Sigmoid colon (tissue), 7 donors: ENCODE data around the gene INAFM2. TPM values are rescaled to one million over a fixed set of nuclear protein-coding genes. Genes with fewer than 3 reads are reported as not detected.

ENCODE experiments used
- DNase-seq: peaks from one replicate; pipeline ENCODE4 v3.0.0-alpha.2; 2019
- H3K27ac ChIP-seq, 4 donors: fragments of 200-600 bp; sonication (generic); one replicate each; pipeline ENCODE4 v1.5.1; 2016 to 2019; ENCODE audit warnings: mild to moderate bottlenecking in 1 of 4
- H3K27me3 ChIP-seq, 3 donors: fragments of 200-600 bp; sonication (generic); one replicate each; pipeline ENCODE4 v1.5.1; 2019; ENCODE audit warnings: mild to moderate bottlenecking in 1 of 3
- H3K36me3 ChIP-seq, 4 donors: fragments of 200-600 bp; sonication (generic); one replicate each; pipeline ENCODE4 v1.5.1; 2016 to 2019
- H3K4me1 ChIP-seq, 4 donors: fragments of 200-600 bp; sonication (generic); one replicate each; pipeline ENCODE4 v1.5.1; 2017 to 2019
- H3K4me3 ChIP-seq, 4 donors: fragments of 200-600 bp; sonication (generic); one replicate each; pipeline ENCODE4 v1.5.1; 2017 to 2019; ENCODE audit warnings: mild to moderate bottlenecking in 2 of 4, moderate library complexity in 1 of 4
- H3K9me3 ChIP-seq, 4 donors: fragments of 200-600 bp in 3 of 4; sonication (generic) in 3 of 4; one replicate each; pipeline versions ENCODE4 v1.5.1 to v1.6.1; 2013 to 2019
- CTCF ChIP-seq, 4 experiments: fragments of 450-650 bp in 3 of 4; fragments of 200-600 bp in 1 of 4; IDR thresholded peaks; one replicate each; pipeline ENCODE4 v1.5.1; 2016 to 2019; ENCODE audit warnings: antibody characterized with exemption in 4 of 4, mild to moderate bottlenecking in 3 of 4, moderate library complexity in 2 of 4
- EP300 ChIP-seq, 4 donors: sonication (generic); formaldehyde crosslinking; IDR thresholded peaks; one replicate each; pipeline ENCODE4 v1.6.1; 2017; ENCODE audit warnings: antibody characterized with exemption in 4 of 4
- POLR2A ChIP-seq, 2 donors: fragments of 450-650 bp; IDR thresholded peaks; one replicate each; pipeline ENCODE4 v1.6.1; 2016; ENCODE audit warnings: antibody characterized with exemption in 2 of 2, mild to moderate bottlenecking in 2 of 2, moderate library complexity in 2 of 2
- POLR2AphosphoS5 ChIP-seq, 4 donors: sonication (generic); formaldehyde crosslinking; IDR thresholded peaks; one replicate each; pipeline ENCODE4 v1.6.1; 2017; ENCODE audit warnings: antibody characterized with exemption in 4 of 4
- WGBS, 2 donors: extraction: QIAGEN DNeasy Blood & Tissue Kit; methylation state at CpG; one replicate each; pipeline ENCODE4 v1.1.7; 2013; 5-methylcytosine and 5-hydroxymethylcytosine counted together
- intact Hi-C: fragments of 100-400 bp; cut with DNase I; formaldehyde crosslinking; loops from one replicate; pipeline ENCODE4 v1.15.1; 2023
- polyA plus RNA-seq, 3 donors: library from polyadenylated mRNA; stranded (reverse); fragments of 200-250 nt; gene quantifications; one replicate each; pipeline ENCODE4 v1.2.3, GENCODE V29; 2013
- total RNA-seq, 4 donors: library from RNA; depleted of rRNA; stranded (reverse); fragments of >200 nt; gene quantifications; one replicate each; pipeline ENCODE4 v1.1.0, GENCODE V29; 2016
- donor health status: healthy with polysubstance abuse.
- donor health status: Bipolar disorder and iron deficiency.
- donor health status: healthy.

Gene INAFM2
- total and polyA plus RNA-seq, 7 donors = 6.6 to 63.1 (median 41.0) TPM

DNA sequence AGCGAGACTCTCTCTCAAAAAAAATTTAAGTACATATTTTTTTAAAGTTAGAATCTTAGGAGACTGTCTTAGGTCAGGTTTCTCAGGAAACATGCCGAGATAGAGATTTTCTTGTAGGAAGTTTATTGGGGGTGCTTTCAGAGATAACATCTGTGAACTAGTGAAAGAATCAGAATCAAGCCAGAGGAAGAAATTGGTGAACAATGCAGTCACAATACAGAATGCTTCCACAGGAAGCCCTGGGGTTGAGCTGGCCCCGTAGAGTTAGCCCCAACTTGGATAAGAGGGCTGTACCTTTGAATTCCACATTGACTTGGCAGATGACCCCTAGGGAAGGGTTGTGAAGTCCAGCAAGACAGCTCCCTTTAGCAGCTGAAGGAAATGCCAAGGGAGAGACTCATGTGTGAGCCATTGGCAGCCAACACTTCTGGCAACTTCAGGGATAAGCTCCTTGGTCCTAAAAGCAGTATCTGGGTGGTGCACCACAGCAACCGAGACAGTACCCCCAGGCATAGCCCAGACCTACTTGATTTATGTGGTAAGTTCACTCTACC is 8.7 kb upstream of the INAFM2 start:
- no peaks in the 10 kb centered on the region for H3K4me1 ChIP-seq
- no peaks in the 10 kb centered on the region for H3K9me3 ChIP-seq
- H3K27ac ChIP-seq = no peak overlapping the region
- 76 to 85% methylated on average over 4 of the region's 4 CpGs for WGBS, 2 donors
- no peak overlapping the region for H3K4me3 ChIP-seq
- TF ChIP-seq CTCF (IDR thresholded peaks at IDR 0.05) = no peak
- no peak for TF ChIP-seq EP300 (IDR thresholded peaks at IDR 0.05)
- no peak for TF ChIP-seq POLR2AphosphoS5 (IDR thresholded peaks at IDR 0.05)
- no peak for TF ChIP-seq POLR2A (IDR thresholded peaks at IDR 0.05)
- H3K27me3 ChIP-seq = no peaks in the 10 kb centered on the region
- intact Hi-C loops = no loop called here
- DNase-seq = no peak
- no peaks in the 10 kb centered on the region for H3K36me3 ChIP-seq

DNA sequence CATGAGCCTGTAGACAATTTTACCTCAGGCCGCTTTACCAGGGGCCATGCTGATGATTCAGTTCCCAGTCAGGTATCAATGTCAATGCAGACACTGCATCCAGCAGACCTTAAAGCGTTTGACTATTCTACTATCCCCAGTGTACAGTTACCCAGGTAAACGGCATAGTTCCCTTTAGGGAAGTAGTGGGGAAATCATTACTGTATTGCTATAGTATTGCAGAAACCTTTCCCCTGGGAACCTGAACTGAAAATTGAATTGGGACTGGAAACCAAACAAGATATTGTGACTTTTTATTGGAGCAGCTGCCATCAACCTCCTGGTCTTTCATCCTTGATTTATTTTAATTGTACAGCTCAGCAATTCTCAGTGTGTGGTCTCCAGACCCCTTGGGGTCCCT is 6.6 kb upstream of the INAFM2 start:
- Histone ChIP-seq H3K9me3 (no peaks in the 10 kb centered on the region), H3K36me3 (no peaks in the 10 kb centered on the region), H3K27me3 (no peaks in the 10 kb centered on the region), H3K27ac (no peak overlapping the region), H3K4me3 (no peak overlapping the region), H3K4me1 (peaks cover 0 to 11% (median 6%) of the 10 kb centered on the region in 4 donors)
- WGBS, 2 donors = 77 to 81% methylated on average over 3 of the region's 3 CpGs
- intact Hi-C loops = no loop called here
- no peak for DNase-seq
- TF ChIP-seq POLR2A (IDR thresholded peaks at IDR 0.05) (no peak), EP300 (IDR thresholded peaks at IDR 0.05) (no peak), CTCF (IDR thresholded peaks at IDR 0.05) (no peak), POLR2AphosphoS5 (IDR thresholded peaks at IDR 0.05) (no peak)

DNA sequence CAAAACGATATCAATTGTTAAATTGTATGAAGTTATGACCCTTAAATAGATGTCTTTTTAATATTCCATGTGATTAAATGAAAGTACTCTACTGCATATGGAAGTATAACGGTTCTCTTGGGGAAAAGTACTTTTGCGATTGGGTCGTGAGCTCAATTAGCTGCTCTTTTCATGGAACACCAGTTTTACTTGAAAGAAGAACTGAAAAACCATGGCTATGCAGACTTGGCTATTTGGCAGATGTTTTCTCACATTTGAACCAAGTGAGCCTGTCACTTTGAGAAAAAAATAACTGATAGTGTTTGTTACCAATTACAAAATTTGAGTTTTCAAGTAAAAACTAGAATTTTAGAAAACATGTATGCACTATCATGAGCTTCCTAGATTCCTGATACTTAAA is 5.9 kb upstream of the INAFM2 start:
- no peak for TF ChIP-seq POLR2A (IDR thresholded peaks at IDR 0.05)
- no peak for TF ChIP-seq POLR2AphosphoS5 (IDR thresholded peaks at IDR 0.05)
- TF ChIP-seq CTCF (IDR thresholded peaks at IDR 0.05) = no peak
- TF ChIP-seq EP300 (IDR thresholded peaks at IDR 0.05) = no peak
- Histone ChIP-seq H3K36me3 (no peaks in the 10 kb centered on the region), H3K4me1 (peaks cover 0 to 17% (median 12%) of the 10 kb centered on the region in 4 donors), H3K4me3 (no peak overlapping the region), H3K27ac (no peak overlapping the region), H3K9me3 (no peaks in the 10 kb centered on the region), H3K27me3 (no peaks in the 10 kb centered on the region)
- WGBS, 2 donors = 70 to 81% methylated on average over 4 of the region's 4 CpGs
- DNase-seq = no peak
- intact Hi-C loops = no loop called here

- H3K4me1 ChIP-seq = peaks cover 0 to 36% (median 25%) of the 10 kb centered on the region in 4 donors
- H3K27me3 ChIP-seq = no peaks in the 10 kb centered on the region
- no peak overlapping the region for H3K4me3 ChIP-seq
- intact Hi-C loops = loop anchor here (2.0 to 5.0 kb wide), 4 partner anchors 46 to 228 kb away; partner anchors contain the start of gene IVD
- no peak for DNase-seq
- peak overlapping the region in 1 of 4 donors; percentile 97 for H3K27ac ChIP-seq
- 94 to 95% methylated on average over 1 of the region's 1 CpG for WGBS, 2 donors
- H3K9me3 ChIP-seq = no peaks in the 10 kb centered on the region
- TF ChIP-seq POLR2AphosphoS5 (IDR thresholded peaks at IDR 0.05) = no peak
- no peak for TF ChIP-seq CTCF (IDR thresholded peaks at IDR 0.05)
- TF ChIP-seq EP300 (IDR thresholded peaks at IDR 0.05) = no peak
- no peak for TF ChIP-seq POLR2A (IDR thresholded peaks at IDR 0.05)
- H3K36me3 ChIP-seq = no peaks in the 10 kb centered on the region
Observed at GRCh38 chr15:40320409-40320808, 3.1 kb upstream of the INAFM2 start.

- Histone ChIP-seq H3K27ac (peak overlapping the region; percentile 84 to 99 (median 98)), H3K9me3 (no peaks in the 10 kb centered on the region), H3K27me3 (no peaks in the 10 kb centered on the region), H3K4me3 (no peak overlapping the region), H3K4me1 (peaks cover 0 to 41% (median 31%) of the 10 kb centered on the region in 4 donors), H3K36me3 (no peaks in the 10 kb centered on the region)
- intact Hi-C loops = loop anchor here (2.0 to 5.0 kb wide), 4 partner anchors 46 to 229 kb away; partner anchors contain the start of gene IVD
- 0 to 3% methylated on average over 2 of the region's 2 CpGs for WGBS, 2 donors
- DNase-seq = peak; percentile 79
- TF ChIP-seq POLR2AphosphoS5 (IDR thresholded peaks at IDR 0.05) = no peak
- peak; percentile 67 to 92 (median 90) for TF ChIP-seq CTCF (IDR thresholded peaks at IDR 0.05)
Observed at GRCh38 chr15:40320931-40321371, 2.5 kb upstream of the INAFM2 start.
